Liver (tissue), 3 donors: ENCODE data around the gene BOLL.

Experiments used
- HNF4G ChIP-seq: IDR thresholded peaks from 2 replicates; pipeline ENCODE4 v1.6.1; 2016; ENCODE audit warnings: antibody characterized with exemption
- RAD21 ChIP-seq, 2 donors: IDR thresholded peaks; 2 replicates each; pipeline ENCODE4 v1.6.1; 2016; ENCODE audit warnings: antibody characterized with exemption in 2 of 2, mild to moderate bottlenecking in 2 of 2
- RXRA ChIP-seq, 2 donors: IDR thresholded peaks; 2 replicates each; pipeline ENCODE4 v1.6.1; 2017 to 2018; ENCODE audit warnings: antibody characterized with exemption in 2 of 2, mild to moderate bottlenecking in 1 of 2
- SP1 ChIP-seq: IDR thresholded peaks from 2 replicates; pipeline ENCODE4 v1.6.1; 2018; ENCODE audit warnings: antibody characterized with exemption, mild to moderate bottlenecking
- YY1 ChIP-seq: IDR thresholded peaks from 2 replicates; pipeline ENCODE4 v1.6.1; 2016; ENCODE audit warnings: antibody characterized with exemption, mild to moderate bottlenecking
- TF ChIP-seq, protein P1 (sequence below): fragments of 150-350 bp; IDR thresholded peaks from 2 replicates; pipeline ENCODE4 v1.5.1; 2017; ENCODE audit warnings: improper control_type of control experiment, low read depth, low read length; ENCODE audit not compliant: missing input control
- TF ChIP-seq, protein P2 (sequence below): IDR thresholded peaks from 2 replicates; pipeline ENCODE4 v1.6.1; 2016; ENCODE audit warnings: antibody characterized with exemption
- TF ChIP-seq, protein P3 (sequence below): IDR thresholded peaks from 2 replicates; pipeline ENCODE4 v1.6.1; 2016; ENCODE audit warnings: antibody characterized with exemption, mild to moderate bottlenecking
- TF ChIP-seq, protein P4 (sequence below): IDR thresholded peaks from 2 replicates; pipeline ENCODE4 v1.6.1; 2016; ENCODE audit warnings: antibody characterized with exemption
- donor health status: healthy.
- donor health status: healthy.

DNA sequence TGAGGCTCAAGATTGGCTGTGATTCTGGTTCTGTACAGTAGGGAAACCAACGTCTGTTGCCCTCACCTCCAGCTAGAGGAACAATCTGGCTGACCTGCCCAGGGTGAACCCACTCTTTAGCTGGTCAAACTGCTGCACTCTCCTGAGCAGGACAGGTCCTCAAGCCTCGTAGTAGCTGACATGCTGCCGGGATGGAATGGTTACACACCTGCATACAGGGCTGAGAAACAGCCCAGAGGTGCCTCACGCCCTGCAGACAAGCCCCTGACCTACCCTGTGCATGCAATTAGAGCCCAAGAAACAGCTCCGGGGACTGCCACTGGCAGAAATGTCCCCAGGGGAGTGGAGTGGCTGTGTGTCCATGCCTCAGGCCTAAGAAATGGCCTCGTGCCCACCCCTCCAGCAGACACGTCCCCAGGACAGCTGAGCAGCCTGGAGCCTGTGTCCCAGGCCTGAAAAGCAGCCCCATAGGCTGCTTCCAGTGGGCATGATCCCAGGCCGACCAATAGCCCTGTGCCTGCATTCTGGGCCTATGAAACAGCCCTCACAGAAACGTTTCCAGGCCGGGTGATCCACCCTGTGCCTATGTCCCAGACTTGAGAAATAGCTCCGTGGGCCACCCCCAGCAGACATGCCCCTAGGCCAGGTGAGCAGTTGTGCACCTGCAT lies 25.4 kb downstream of the BOLL start:
- TF ChIP-seq, protein P1, sequence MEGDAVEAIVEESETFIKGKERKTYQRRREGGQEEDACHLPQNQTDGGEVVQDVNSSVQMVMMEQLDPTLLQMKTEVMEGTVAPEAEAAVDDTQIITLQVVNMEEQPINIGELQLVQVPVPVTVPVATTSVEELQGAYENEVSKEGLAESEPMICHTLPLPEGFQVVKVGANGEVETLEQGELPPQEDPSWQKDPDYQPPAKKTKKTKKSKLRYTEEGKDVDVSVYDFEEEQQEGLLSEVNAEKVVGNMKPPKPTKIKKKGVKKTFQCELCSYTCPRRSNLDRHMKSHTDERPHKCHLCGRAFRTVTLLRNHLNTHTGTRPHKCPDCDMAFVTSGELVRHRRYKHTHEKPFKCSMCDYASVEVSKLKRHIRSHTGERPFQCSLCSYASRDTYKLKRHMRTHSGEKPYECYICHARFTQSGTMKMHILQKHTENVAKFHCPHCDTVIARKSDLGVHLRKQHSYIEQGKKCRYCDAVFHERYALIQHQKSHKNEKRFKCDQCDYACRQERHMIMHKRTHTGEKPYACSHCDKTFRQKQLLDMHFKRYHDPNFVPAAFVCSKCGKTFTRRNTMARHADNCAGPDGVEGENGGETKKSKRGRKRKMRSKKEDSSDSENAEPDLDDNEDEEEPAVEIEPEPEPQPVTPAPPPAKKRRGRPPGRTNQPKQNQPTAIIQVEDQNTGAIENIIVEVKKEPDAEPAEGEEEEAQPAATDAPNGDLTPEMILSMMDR: no peak
- TF ChIP-seq RAD21 (IDR thresholded peaks at IDR 0.05): no peak
- no peak for TF ChIP-seq RXRA (IDR thresholded peaks at IDR 0.05)
- TF ChIP-seq, protein P2, sequence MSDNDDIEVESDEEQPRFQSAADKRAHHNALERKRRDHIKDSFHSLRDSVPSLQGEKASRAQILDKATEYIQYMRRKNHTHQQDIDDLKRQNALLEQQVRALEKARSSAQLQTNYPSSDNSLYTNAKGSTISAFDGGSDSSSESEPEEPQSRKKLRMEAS: no peak
- TF ChIP-seq, protein P3, sequence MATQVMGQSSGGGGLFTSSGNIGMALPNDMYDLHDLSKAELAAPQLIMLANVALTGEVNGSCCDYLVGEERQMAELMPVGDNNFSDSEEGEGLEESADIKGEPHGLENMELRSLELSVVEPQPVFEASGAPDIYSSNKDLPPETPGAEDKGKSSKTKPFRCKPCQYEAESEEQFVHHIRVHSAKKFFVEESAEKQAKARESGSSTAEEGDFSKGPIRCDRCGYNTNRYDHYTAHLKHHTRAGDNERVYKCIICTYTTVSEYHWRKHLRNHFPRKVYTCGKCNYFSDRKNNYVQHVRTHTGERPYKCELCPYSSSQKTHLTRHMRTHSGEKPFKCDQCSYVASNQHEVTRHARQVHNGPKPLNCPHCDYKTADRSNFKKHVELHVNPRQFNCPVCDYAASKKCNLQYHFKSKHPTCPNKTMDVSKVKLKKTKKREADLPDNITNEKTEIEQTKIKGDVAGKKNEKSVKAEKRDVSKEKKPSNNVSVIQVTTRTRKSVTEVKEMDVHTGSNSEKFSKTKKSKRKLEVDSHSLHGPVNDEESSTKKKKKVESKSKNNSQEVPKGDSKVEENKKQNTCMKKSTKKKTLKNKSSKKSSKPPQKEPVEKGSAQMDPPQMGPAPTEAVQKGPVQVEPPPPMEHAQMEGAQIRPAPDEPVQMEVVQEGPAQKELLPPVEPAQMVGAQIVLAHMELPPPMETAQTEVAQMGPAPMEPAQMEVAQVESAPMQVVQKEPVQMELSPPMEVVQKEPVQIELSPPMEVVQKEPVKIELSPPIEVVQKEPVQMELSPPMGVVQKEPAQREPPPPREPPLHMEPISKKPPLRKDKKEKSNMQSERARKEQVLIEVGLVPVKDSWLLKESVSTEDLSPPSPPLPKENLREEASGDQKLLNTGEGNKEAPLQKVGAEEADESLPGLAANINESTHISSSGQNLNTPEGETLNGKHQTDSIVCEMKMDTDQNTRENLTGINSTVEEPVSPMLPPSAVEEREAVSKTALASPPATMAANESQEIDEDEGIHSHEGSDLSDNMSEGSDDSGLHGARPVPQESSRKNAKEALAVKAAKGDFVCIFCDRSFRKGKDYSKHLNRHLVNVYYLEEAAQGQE: no peak
- TF ChIP-seq, protein P4, sequence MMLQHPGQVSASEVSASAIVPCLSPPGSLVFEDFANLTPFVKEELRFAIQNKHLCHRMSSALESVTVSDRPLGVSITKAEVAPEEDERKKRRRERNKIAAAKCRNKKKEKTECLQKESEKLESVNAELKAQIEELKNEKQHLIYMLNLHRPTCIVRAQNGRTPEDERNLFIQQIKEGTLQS: no peak
- no peak for TF ChIP-seq HNF4G
- TF ChIP-seq YY1: no peak
- TF ChIP-seq SP1: no peak
